ENCODE measurements around the gene AZIN2. TPM values are rescaled to one million over a fixed set of nuclear protein-coding genes. Genes with fewer than 3 reads are reported as not detected.

AZIN2 gene
- total RNA-seq, 1 experiment from 2014 or later, result 2.4 TPM

DNA sequence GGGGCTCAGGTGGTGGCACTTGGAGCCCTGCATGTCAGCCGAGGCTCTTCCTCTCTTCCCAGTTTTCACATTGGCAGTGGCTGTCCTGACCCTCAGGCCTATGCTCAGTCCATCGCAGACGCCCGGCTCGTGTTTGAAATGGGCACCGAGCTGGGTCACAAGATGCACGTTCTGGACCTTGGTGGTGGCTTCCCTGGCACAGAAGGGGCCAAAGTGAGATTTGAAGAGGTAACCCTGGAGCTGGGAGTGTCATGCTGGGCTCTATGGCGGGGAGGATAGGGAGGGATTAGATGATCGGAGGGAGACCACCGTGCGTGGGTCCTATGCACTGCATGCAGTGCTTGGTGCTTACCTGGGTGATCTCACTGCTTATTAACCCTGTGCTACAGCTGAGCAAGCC, 13.5 kb downstream of the AZIN2 start:
- ChIA-PET CTCF (no interaction called here), POLR2A (interaction anchor here (0.6 kb wide), 1 partner anchor 25 kb away, joined by 3 read pairs; no protein-coding TSS in a partner anchor)
- intact Hi-C loops (cut with micrococcal nuclease; ENCODE audit: unreplicated experiment) (loop anchor here (10.0 kb wide), 1 partner anchor 270 kb away; no protein-coding TSS in a partner anchor), in situ Hi-C loops (cut with HindIII; ENCODE audit: low pct_unique_long_range_greater_than_20kb, low sequenced_read_pairs) (no loop called here)
- DNase-seq (ENCODE audit: low read depth, low spot score), result no peak
- H3K36me3 ChIP-seq (ENCODE audit: control insufficient read depth, insufficient read depth, low read length), result no peaks in the 10 kb centered on the region
- no peak overlapping the region for H3K4me3 ChIP-seq (ENCODE audit: low read depth in 2 of 2, low read length in 2 of 2)
- TF ChIP-seq REST (IDR thresholded peaks at IDR 0.05; ENCODE audit: insufficient read depth in 1 of 2, low read depth in 2 of 2, low read length in 1 of 2) (no peak), TCF7L2 (IDR thresholded peaks at IDR 0.05; ENCODE audit: low read depth, low read length) (no peak), SIN3A (IDR thresholded peaks at IDR 0.05; ENCODE audit: borderline replicate concordance, insufficient read depth, low read depth, low read length) (no peak)
- TF ChIP-seq, protein P1, sequence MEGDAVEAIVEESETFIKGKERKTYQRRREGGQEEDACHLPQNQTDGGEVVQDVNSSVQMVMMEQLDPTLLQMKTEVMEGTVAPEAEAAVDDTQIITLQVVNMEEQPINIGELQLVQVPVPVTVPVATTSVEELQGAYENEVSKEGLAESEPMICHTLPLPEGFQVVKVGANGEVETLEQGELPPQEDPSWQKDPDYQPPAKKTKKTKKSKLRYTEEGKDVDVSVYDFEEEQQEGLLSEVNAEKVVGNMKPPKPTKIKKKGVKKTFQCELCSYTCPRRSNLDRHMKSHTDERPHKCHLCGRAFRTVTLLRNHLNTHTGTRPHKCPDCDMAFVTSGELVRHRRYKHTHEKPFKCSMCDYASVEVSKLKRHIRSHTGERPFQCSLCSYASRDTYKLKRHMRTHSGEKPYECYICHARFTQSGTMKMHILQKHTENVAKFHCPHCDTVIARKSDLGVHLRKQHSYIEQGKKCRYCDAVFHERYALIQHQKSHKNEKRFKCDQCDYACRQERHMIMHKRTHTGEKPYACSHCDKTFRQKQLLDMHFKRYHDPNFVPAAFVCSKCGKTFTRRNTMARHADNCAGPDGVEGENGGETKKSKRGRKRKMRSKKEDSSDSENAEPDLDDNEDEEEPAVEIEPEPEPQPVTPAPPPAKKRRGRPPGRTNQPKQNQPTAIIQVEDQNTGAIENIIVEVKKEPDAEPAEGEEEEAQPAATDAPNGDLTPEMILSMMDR (IDR thresholded peaks at IDR 0.05), result no peak
- H3K27me3 ChIP-seq (ENCODE audit: control insufficient read depth, insufficient read depth, low read length), result no peaks in the 10 kb centered on the region
- ATAC-seq, result no peak
- no peaks in the 10 kb centered on the region for H3K9me3 ChIP-seq (ENCODE audit: control insufficient read depth, insufficient read depth, low read depth, low read length)
- no TSS peak for BruUV-seq (replicated peaks)
- H3K27ac ChIP-seq (ENCODE audit: low read length), result no peak overlapping the region
- 0 out of 2 replicates have a peak, but pooled peaks cover 3% of the 10 kb centered on the region for H3K4me1 ChIP-seq (ENCODE audit: control insufficient read depth, insufficient read depth, low read length)

DNA sequence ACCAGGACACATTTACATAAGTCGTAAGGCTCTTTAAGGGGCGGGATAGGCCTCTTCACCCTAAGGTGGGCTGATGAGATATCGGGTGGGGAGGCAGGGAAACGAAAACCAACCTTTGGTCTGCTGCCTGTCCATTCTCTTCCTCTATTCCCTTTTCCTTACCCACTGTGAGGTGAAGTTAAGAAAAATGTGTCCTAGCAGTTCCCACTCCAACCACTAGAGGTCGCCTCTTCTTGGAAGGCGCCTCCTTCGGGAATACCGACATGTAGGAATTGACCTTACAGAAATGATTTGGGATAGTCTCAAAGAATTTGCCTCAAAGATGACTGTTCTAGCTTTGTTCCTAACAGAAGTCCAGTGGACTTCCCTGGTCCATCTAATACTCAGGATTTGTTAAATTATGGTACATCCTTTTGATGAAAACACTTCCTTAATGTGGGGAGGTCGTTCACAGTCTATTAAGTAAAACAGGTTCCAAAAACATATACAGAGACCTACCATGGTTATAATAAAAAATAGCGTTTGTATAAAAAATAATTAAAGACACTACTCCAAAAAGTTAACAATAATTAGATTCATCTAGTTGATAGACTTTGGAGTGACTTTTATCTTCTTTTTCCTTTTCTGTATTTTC, 14.1 kb downstream of the AZIN2 start:
- TF ChIP-seq SIN3A (IDR thresholded peaks at IDR 0.05; ENCODE audit: borderline replicate concordance, insufficient read depth, low read depth, low read length), result no peak
- TF ChIP-seq, protein P1 (IDR thresholded peaks at IDR 0.05), result peak; percentile 98
- in situ Hi-C loops (cut with HindIII; ENCODE audit: low pct_unique_long_range_greater_than_20kb, low sequenced_read_pairs) (no loop called here), intact Hi-C loops (cut with micrococcal nuclease; ENCODE audit: unreplicated experiment) (loop anchor here (10.0 kb wide), 1 partner anchor 270 kb away; no protein-coding TSS in a partner anchor)
- 0 out of 2 replicates have a peak, but pooled peaks cover 7% of the 10 kb centered on the region for H3K4me1 ChIP-seq (ENCODE audit: control insufficient read depth, insufficient read depth, low read length)
- CTCF ChIA-PET, result no interaction called here
- no peak overlapping the region for H3K4me3 ChIP-seq (ENCODE audit: low read depth in 2 of 2, low read length in 2 of 2)
- no peaks in the 10 kb centered on the region for H3K27me3 ChIP-seq (ENCODE audit: control insufficient read depth, insufficient read depth, low read length)
- ATAC-seq (peak; percentile 56; the same call in 1 of the 2 replicates), DNase-seq (ENCODE audit: low read depth, low spot score) (peak; percentile 77)
- POLR2A ChIA-PET, result interaction anchor here (0.6 kb wide), 1 partner anchor 26 kb away, joined by 3 read pairs; no protein-coding TSS in a partner anchor
- BruUV-seq (replicated peaks), result no TSS peak
- H3K27ac ChIP-seq (ENCODE audit: low read length), result no peak overlapping the region
- H3K36me3 ChIP-seq (ENCODE audit: control insufficient read depth, insufficient read depth, low read length), result no peaks in the 10 kb centered on the region
- H3K9me3 ChIP-seq (ENCODE audit: control insufficient read depth, insufficient read depth, low read depth, low read length), result no peaks in the 10 kb centered on the region

Measured in Panc1 (cell line).